Measurements from ENCODE around the gene RABGGTA.

RABGGTA gene

GRCh38 chr14:24269910-24270536, 1.4 kb downstream of the RABGGTA start:
- Histone ChIP-seq H3K4me3 (no peak overlapping the region), H3K9me3 (replicated peaks in 1 of 11) (no peaks in the 10 kb centered on the region), H3K27me3 (no peaks in the 10 kb centered on the region), H3K27ac (no peak overlapping the region; a peak in 1 of 22 replicates), H3K4me2 (peak overlapping the region in 5 of 11 experiments; percentile 89 to 97 (median 95); a peak in 9 of 22 replicates), H3K36me3 (peaks cover 12 to 53% (median 38%) of the 10 kb centered on the region in 11 experiments; a peak in 21 of 22 replicates), H3K9ac (no peak overlapping the region), H3K4me1 (peaks cover 24 to 54% (median 45%) of the 10 kb centered on the region in 10 experiments), H4K20me1 (peaks cover 0 to 4% (median 0%) of the 10 kb centered on the region in 11 experiments; a peak in 1 of 22 replicates)
- TF ChIP-seq Cebpa-rat (IDR thresholded peaks at IDR 0.05): no peak

- no peak for TF ChIP-seq Cebpa-rat (IDR thresholded peaks at IDR 0.05)
- Histone ChIP-seq H3K4me2 (no peak overlapping the region; a peak in 1 of 22 replicates), H3K27me3 (no peaks in the 10 kb centered on the region), H3K27ac (no peak overlapping the region), H4K20me1 (peaks cover 0 to 4% (median 0%) of the 10 kb centered on the region in 11 experiments; a peak in 1 of 22 replicates), H3K9ac (no peak overlapping the region), H3K4me1 (peaks cover 24 to 48% (median 42%) of the 10 kb centered on the region in 10 experiments), H3K4me3 (no peak overlapping the region), H3K9me3 (replicated peaks in 1 of 11) (no peaks in the 10 kb centered on the region), H3K36me3 (peaks cover 12 to 60% (median 38%) of the 10 kb centered on the region in 11 experiments; a peak in 21 of 22 replicates)
Measured at GRCh38 chr14:24269368-24269767, 2.0 kb downstream of the RABGGTA start.

DNA sequence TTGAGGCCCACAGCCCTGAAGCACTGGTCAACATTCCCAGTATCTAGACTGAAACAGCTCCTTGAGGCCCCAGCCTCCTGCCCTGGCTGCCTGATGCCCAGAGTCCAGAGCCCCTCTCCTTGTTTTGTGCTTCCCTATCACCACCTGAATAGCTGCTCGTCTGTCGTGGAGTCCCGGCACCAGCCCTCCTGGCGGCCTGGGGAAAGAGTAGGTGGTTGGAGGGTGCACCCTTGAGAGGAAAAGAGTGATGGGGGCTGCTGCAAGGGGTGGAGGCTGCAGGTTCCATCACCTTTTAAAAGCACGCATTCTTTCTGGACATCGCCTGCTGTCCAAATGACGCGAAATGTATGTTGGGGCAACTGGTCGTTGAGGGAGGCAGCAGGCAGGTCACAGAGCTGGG, 3.2 kb downstream of the RABGGTA start:
- Histone ChIP-seq H3K36me3 (peaks cover 12 to 71% (median 38%) of the 10 kb centered on the region in 11 experiments; a peak in 21 of 22 replicates), H3K27me3 (no peaks in the 10 kb centered on the region), H3K9ac (no peak overlapping the region), H3K9me3 (replicated peaks in 1 of 11) (no peaks in the 10 kb centered on the region), H4K20me1 (peaks cover 0 to 4% (median 0%) of the 10 kb centered on the region in 11 experiments; a peak in 1 of 22 replicates), H3K4me1 (peaks cover 24 to 36% (median 31%) of the 10 kb centered on the region in 10 experiments), H3K4me3 (no peak overlapping the region), H3K4me2 (no peak overlapping the region), H3K27ac (no peak overlapping the region)
- no peak for TF ChIP-seq Cebpa-rat (IDR thresholded peaks at IDR 0.05)

DNA sequence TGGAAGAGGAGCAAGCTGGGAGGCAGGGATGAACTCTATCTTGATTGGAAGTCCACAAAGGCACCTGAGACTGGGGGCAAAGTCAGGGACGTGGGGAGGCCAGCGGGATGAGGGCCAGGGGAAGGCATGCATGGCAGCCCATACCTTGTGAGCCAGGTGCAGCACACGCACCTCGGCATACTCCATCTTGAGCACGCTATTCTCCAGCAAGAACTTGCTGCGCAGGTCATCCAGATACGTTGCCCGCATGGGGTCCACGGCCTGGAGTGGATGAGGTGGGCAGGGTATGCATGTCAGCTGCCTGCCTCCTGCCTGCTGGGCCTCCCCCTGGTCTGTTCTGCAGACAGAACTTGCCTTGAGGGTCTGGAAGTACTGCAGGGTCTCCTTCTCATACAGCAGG, 3.9 kb downstream of the RABGGTA start:
- no peak overlapping the region for H3K4me3 ChIP-seq
- peak overlapping the region in 2 of 11 experiments; percentile 3 to 31; a peak in 1 of 22 replicates for H3K9ac ChIP-seq
- peaks cover 12 to 76% (median 38%) of the 10 kb centered on the region in 11 experiments; a peak in 21 of 22 replicates for H3K36me3 ChIP-seq
- no peaks in the 10 kb centered on the region for H3K27me3 ChIP-seq
- H3K9me3 ChIP-seq (replicated peaks in 1 of 11): no peaks in the 10 kb centered on the region
- peak overlapping the region in 2 of 11 experiments; percentile 10 to 53; a peak in 2 of 22 replicates for H3K4me2 ChIP-seq
- H3K4me1 ChIP-seq: peaks cover 20 to 29% (median 25%) of the 10 kb centered on the region in 10 experiments
- no peak overlapping the region for H3K27ac ChIP-seq
- peaks cover 0 to 6% (median 0%) of the 10 kb centered on the region in 11 experiments; a peak in 2 of 22 replicates for H4K20me1 ChIP-seq
- TF ChIP-seq Cebpa-rat (IDR thresholded peaks at IDR 0.05): no peak

DNA sequence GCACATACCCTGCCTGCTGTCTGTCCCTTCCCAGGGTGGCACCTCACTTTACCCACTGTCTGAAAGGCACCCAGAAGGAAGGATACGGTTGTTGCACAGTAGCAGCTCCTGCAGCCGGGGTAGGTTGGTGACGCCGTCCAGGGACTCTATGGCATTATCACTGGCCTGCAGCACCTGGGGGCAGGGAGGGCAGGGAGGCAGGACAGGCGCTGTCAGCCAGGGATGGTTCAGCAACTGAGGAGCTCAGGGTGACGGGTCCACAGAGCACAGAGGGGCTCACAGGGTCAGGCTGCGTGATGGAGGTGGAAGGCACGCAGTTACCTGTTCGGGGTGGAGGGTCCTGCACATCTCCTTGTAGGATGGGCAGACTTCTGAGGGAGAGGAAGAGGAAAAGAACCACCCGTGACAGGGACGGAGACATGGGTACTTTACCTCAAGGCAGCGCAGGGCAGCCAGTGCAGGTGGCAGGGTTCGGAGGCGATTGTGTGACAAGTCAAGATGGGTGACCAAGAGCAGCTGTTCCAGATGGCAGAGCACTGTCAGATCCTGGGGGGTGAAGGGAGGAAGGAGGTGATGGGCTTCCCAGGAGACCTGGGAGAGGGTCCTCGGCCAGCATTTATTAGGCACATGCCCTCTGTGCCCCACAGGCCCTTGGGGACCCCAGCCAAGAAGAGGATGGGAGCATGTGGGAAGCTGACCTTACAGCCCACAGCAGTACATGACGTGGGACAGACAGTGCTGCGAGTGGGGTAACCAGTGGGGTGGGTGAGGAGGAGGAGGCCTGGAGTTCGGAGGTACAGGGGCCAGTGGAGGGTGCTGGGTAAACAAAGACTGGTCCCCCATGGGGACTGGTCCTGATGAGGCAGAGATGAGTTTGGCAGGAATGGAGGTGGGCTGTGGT, 4.8 kb downstream of the RABGGTA start:
- TF ChIP-seq Cebpa-rat (IDR thresholded peaks at IDR 0.05): no peak
- no peak overlapping the region for H3K27ac ChIP-seq
- H3K9ac ChIP-seq: peak overlapping the region in 3 of 11 experiments; percentile 19 to 39 (median 23); a peak in 2 of 22 replicates
- H3K36me3 ChIP-seq: peaks cover 12 to 85% (median 38%) of the 10 kb centered on the region in 11 experiments; a peak in 21 of 22 replicates
- peak overlapping the region in 6 of 11 experiments; percentile 5 to 53 (median 32); a peak in 8 of 22 replicates for H3K4me2 ChIP-seq
- H3K27me3 ChIP-seq: no peaks in the 10 kb centered on the region
- H4K20me1 ChIP-seq: peaks cover 0 to 13% (median 0%) of the 10 kb centered on the region in 11 experiments; a peak in 2 of 22 replicates
- peaks cover 11 to 20% (median 16%) of the 10 kb centered on the region in 10 experiments for H3K4me1 ChIP-seq
- no peak overlapping the region for H3K4me3 ChIP-seq
- H3K9me3 ChIP-seq (replicated peaks in 1 of 11): no peaks in the 10 kb centered on the region

DNA sequence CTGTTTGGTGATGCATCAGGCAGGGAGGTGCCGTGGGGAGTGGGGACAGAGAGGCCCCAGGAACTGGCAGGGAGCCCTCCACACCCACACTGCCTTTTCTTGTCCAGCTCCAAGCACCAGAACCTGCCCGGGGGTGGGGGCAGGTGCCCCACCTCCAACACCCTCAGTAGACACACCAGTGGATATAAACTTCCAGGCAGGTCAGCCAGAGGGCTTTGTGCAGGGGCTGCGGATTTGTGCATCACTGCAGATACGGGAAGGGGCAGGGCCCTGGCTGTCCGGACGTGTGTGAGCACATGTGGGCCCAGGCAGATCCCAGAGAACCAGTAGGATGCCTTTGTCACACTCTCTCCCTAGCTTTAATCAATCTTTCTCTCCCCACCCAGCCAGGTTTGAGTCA, 7.1 kb downstream of the RABGGTA start:
- TF ChIP-seq Cebpa-rat (IDR thresholded peaks at IDR 0.05): no peak

DNA sequence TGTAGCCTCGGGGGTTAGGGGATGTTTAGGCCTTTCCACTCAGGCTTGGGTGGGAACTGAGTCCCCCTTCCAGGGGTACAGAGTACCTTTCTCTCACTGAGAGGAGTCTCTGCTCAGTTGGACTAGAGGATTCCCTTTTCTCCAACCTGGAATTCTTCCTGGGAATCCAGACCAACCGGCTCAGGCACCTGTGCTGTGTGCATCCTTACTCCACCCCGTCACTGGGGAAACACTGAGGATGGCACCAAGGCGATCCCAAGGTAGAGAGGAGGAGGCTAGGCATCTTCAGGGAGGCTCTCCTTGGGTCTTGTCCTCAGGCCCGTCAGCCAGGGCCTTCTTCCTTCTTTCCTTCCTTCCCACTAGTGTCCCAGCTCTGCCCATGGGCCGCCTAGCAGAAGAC, 7.5 kb downstream of the RABGGTA start:
- Histone ChIP-seq H3K27me3 (no peaks in the 10 kb centered on the region), H3K4me1 (peaks cover 0 to 14% (median 9%) of the 10 kb centered on the region in 10 experiments; a peak in 13 of 20 replicates), H3K4me2 (no peak overlapping the region), H3K9ac (0 out of 22 replicates have a peak overlapping the region, but pooled peaks of 1 of the 11 experiments have one; percentile 9), H3K4me3 (no peak overlapping the region), H3K36me3 (peaks cover 12 to 92% (median 27%) of the 10 kb centered on the region in 11 experiments; a peak in 20 of 22 replicates), H4K20me1 (peaks cover 0 to 13% (median 0%) of the 10 kb centered on the region in 11 experiments; a peak in 2 of 22 replicates), H3K27ac (no peak overlapping the region), H3K9me3 (replicated peaks in 1 of 11) (no peaks in the 10 kb centered on the region)
- TF ChIP-seq Cebpa-rat (IDR thresholded peaks at IDR 0.05): no peak

More for the DNA sequence above, 7.1 kb downstream of the RABGGTA start:
- H4K20me1 ChIP-seq: peaks cover 0 to 13% (median 0%) of the 10 kb centered on the region in 11 experiments; a peak in 2 of 22 replicates
- H3K27me3 ChIP-seq: no peaks in the 10 kb centered on the region
- H3K36me3 ChIP-seq: peaks cover 12 to 92% (median 31%) of the 10 kb centered on the region in 11 experiments; a peak in 21 of 22 replicates
- no peak overlapping the region for H3K27ac ChIP-seq
- H3K4me1 ChIP-seq: peaks cover 0 to 14% (median 9%) of the 10 kb centered on the region in 10 experiments; a peak in 14 of 20 replicates
- H3K4me2 ChIP-seq: no peak overlapping the region
- no peaks in the 10 kb centered on the region for H3K9me3 ChIP-seq (replicated peaks in 1 of 11)
- 0 out of 22 replicates have a peak overlapping the region, but pooled peaks of 1 of the 11 experiments have one; percentile 5 for H3K9ac ChIP-seq
- H3K4me3 ChIP-seq: no peak overlapping the region
